Naive thymus-derived CD8-positive, alpha-beta T cell (primary cell): Measurements from ENCODE around the gene HSPB9. TPM values are rescaled to one million over a fixed set of nuclear protein-coding genes. Genes with fewer than 3 reads are reported as not detected.

ENCODE experiments used
- ATAC-seq, 2 donors: fragments of 150-1000 bp; cut with Tn5 transposase in 1 of 2; sonication (Bioruptor Pico), chemical (Tn5 transposase) in 1 of 2; 1 replicate in 1 of 2; 2 replicates in 1 of 2; pipeline ENCODE4 v1.10.0; 2021; ENCODE audit warnings: mild to moderate bottlenecking in 2 of 2, moderate library complexity in 2 of 2
- POLR2A ChIA-PET: fragments of 350-600 bp; sonication (Branson Sonifier 250); formaldehyde crosslinking; loops from one replicate; lab custom pipeline; 2021; ENCODE audit warnings: antibody characterized with exemption; lab: Charles Lee
- DNase-seq, 10 donors: peaks; one replicate each; pipeline versions ENCODE4 v3.0.0 to v3.0.0-alpha.2; 2020 to 2022
- H3K27ac Mint-ChIP-seq, 10 donors: one replicate each; pipeline ENCODE4 v1.8.0; 2020 to 2022; ENCODE audit warnings: mild to moderate bottlenecking in 10 of 10, mixed read lengths in 10 of 10, moderate library complexity in 4 of 10, inconsistent platforms in 1 of 10
- H3K27me3 Mint-ChIP-seq, 5 donors: one replicate each; pipeline ENCODE4 v1.8.0; 2021 to 2022; ENCODE audit warnings: mixed read lengths in 5 of 5
- H3K36me3 Mint-ChIP-seq, 3 donors: one replicate each; pipeline ENCODE4 v1.8.0; 2020 to 2022; ENCODE audit warnings: mixed read lengths in 3 of 3, mild to moderate bottlenecking in 2 of 3, inconsistent platforms in 1 of 3
- H3K4me1 Mint-ChIP-seq, 4 donors: one replicate each; pipeline ENCODE4 v1.8.0; 2021 to 2022; ENCODE audit warnings: mixed read lengths in 4 of 4
- H3K4me3 Mint-ChIP-seq, 10 donors: one replicate each; pipeline ENCODE4 v1.8.0; 2020 to 2022; ENCODE audit warnings: mild to moderate bottlenecking in 10 of 10, mixed read lengths in 10 of 10, moderate library complexity in 6 of 10, inconsistent platforms in 1 of 10
- H3K9me3 Mint-ChIP-seq, 9 donors: one replicate each; pipeline ENCODE4 v1.8.0; 2020 to 2022; ENCODE audit warnings: mixed read lengths in 9 of 9, mild to moderate bottlenecking in 3 of 9, inconsistent platforms in 1 of 9, moderate library complexity in 1 of 9
- polyA plus RNA-seq, 3 donors: library from polyadenylated mRNA; unstranded; fragments of 300-500 nt; fragmentation: Illumina TruSeq; gene quantifications; one replicate each; pipeline ENCODE4 v1.2.3, GENCODE V29; 2021
- total RNA-seq, 8 experiments: library from RNA in 2 of 8; stranded (reverse) in 2 of 8; gene quantifications; one replicate each; pipeline ENCODE4 v1.2.3 and lab custom pipeline; 2021 to 2026

Gene HSPB9
- total and polyA plus RNA-seq, 5 experiments from 2014 or later: not detected

- Mint-ChIP-seq H3K9me3 (no peaks in the 10 kb centered on the region), H3K36me3 (peaks cover 5 to 29% (median 12%) of the 10 kb centered on the region in 3 donors), H3K4me1 (peaks cover 25 to 62% (median 55%) of the 10 kb centered on the region in 4 donors), H3K27me3 (no peaks in the 10 kb centered on the region), H3K4me3 (peak overlapping the region in 1 of 10 donors; percentile 20), H3K27ac (peak overlapping the region in 6 of 10 donors; percentile 48 to 82 (median 72))
- DNase-seq (no peak), ATAC-seq (no peak)
- POLR2A ChIA-PET: interaction anchor here (0.6 to 8.1 kb wide), 5 partner anchors 13 to 200 kb away, joined by 3 to 83 read pairs (median 8); partner anchors contain the start of genes CNP, DNAJC7 and NKIRAS2
These were observed 8.5 kb upstream of the HSPB9 start for GRCh38 chr17:42114118-42114517.

DNA sequence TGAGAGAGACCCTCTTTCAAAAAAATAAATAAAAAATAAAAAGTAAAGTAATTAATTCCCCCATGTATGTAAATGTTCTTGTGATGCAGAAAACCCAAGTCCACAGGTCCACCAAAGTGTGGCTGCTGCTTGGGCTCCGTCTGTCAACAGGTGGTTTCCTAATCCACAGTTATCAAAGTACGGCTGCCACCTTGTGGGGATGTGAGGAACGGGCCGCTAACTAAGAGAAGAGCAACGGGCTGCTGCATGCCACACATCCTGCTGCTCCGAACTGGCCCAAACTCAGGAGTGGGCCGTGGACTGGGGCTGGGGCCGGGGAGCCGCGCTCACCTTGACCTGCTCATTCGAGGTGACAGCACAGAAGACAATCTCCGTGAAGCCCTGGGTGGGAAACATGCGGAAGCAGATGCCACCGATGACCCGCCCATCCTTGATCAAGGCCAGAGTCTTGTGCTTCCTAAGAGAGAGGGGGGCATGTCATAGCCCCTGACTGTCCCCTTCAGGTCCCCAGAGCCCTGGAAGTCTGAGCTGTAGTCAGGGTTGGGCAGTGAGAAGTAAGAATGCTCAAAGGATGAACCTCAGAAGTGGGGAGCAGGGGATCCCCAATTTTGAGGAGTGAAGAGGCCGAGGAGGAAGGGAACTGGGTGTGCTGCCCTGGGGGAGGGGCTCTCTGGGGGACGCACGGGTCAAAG, 5.8 kb upstream of the HSPB9 start:
- POLR2A ChIA-PET: interaction anchor here (2.7 kb wide), 1 partner anchor 49 kb away, joined by 8 read pairs; no protein-coding TSS in a partner anchor
- peaks cover 5 to 20% (median 6%) of the 10 kb centered on the region in 3 donors for H3K36me3 Mint-ChIP-seq
- H3K27ac Mint-ChIP-seq: peak overlapping the region in 9 of 10 donors; percentile 2 to 89 (median 63)
- no peaks in the 10 kb centered on the region for H3K27me3 Mint-ChIP-seq
- ATAC-seq (peak; percentile 34), DNase-seq (peak; percentile 67 to 92 (median 82))
- H3K4me1 Mint-ChIP-seq: peaks cover 18 to 57% (median 50%) of the 10 kb centered on the region in 4 donors
- peak overlapping the region in 2 of 10 donors; percentile 47 to 65 for H3K4me3 Mint-ChIP-seq
- H3K9me3 Mint-ChIP-seq: no peaks in the 10 kb centered on the region

- Mint-ChIP-seq H3K9me3 (no peaks in the 10 kb centered on the region), H3K4me1 (peaks cover 15 to 53% (median 45%) of the 10 kb centered on the region in 4 donors), H3K27me3 (no peaks in the 10 kb centered on the region), H3K36me3 (peaks cover 5 to 20% (median 6%) of the 10 kb centered on the region in 3 donors), H3K27ac (no peak overlapping the region), H3K4me3 (no peak overlapping the region)
- ATAC-seq: no peak
- no peak for DNase-seq
- POLR2A ChIA-PET: interaction anchor here (0.5 to 2.7 kb wide), 3 partner anchors 39 to 50 kb away, joined by 3 to 8 read pairs (median 3); no protein-coding TSS in a partner anchor
These were observed 5.0 kb upstream of the HSPB9 start for GRCh38 chr17:42117397-42118125.

DNA sequence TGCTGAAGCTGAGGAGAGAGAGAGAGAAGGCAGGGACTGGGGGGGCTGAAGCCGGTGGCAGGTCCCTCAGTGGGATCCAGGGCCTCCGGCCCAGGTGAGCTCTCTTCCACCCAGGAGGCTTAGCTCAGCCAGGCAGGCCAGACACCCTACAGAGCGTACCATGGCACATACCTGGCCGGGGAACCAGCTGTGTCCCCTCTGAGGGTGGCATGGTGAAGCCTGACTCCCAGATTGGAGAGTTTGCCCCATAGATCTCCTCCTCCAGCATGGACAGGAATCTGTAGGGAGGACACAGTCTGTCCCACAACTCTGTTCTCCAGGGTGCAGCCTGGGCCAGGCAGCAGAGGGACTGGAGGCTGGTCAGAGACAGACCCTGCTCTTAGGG, 4.5 kb upstream of the HSPB9 start:
- ATAC-seq (no peak), DNase-seq (no peak)
- Mint-ChIP-seq H3K27ac (peak overlapping the region in 1 of 10 donors; percentile 58), H3K9me3 (no peaks in the 10 kb centered on the region), H3K4me3 (peak overlapping the region in 4 of 10 donors; percentile 19 to 77 (median 72)), H3K4me1 (peaks cover 14 to 49% (median 39%) of the 10 kb centered on the region in 4 donors), H3K36me3 (peaks cover 5 to 20% (median 6%) of the 10 kb centered on the region in 3 donors), H3K27me3 (no peaks in the 10 kb centered on the region)
- POLR2A ChIA-PET: interaction anchor here (0.6 to 3.2 kb wide), 3 partner anchors 44 to 92 kb away, joined by 3 to 14 read pairs (median 8); no protein-coding TSS in a partner anchor

DNA sequence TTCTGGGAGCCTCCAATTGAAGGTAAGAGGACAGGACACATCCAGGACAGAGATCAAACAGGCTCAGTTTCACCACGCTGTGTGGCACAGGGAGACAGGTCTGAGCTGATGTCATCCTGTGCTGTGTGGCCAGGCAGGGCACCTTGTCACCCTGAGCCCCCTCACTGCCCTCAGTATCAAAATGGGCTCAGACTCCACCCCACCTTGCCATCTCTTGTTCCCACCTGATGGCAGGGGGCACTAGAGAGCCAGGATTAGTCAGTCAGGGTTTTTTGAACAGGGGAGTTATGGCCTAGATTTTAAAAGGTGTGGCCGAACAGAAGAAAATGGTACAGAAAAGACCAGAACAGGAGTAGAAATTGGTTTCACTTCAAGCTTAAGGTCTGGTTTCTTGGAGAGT, 4.1 kb upstream of the HSPB9 start:
- peak overlapping the region in 6 of 10 donors; percentile 28 to 82 (median 63) for H3K27ac Mint-ChIP-seq
- H3K4me3 Mint-ChIP-seq: peak overlapping the region in 9 of 10 donors; percentile 44 to 77 (median 70)
- peaks cover 5 to 20% (median 6%) of the 10 kb centered on the region in 3 donors for H3K36me3 Mint-ChIP-seq
- peaks cover 14 to 46% (median 38%) of the 10 kb centered on the region in 4 donors for H3K4me1 Mint-ChIP-seq
- peak in 1 of 2 donors; percentile 38 for ATAC-seq
- H3K27me3 Mint-ChIP-seq: no peaks in the 10 kb centered on the region
- POLR2A ChIA-PET: interaction anchor here (0.6 to 3.2 kb wide), 2 partner anchors 43 to 93 kb away, joined by 3 to 14 read pairs; no protein-coding TSS in a partner anchor
- peak in 6 of 10 donors; percentile 25 to 53 (median 38) for DNase-seq
- no peaks in the 10 kb centered on the region for H3K9me3 Mint-ChIP-seq

- H3K9me3 Mint-ChIP-seq: no peaks in the 10 kb centered on the region
- no peaks in the 10 kb centered on the region for H3K27me3 Mint-ChIP-seq
- H3K4me3 Mint-ChIP-seq: peak overlapping the region in 4 of 10 donors; percentile 11 to 77 (median 62)
- no peak for DNase-seq
- POLR2A ChIA-PET: interaction anchor here (0.5 to 3.7 kb wide), 7 partner anchors 8 to 165 kb away, joined by 3 to 28 read pairs (median 8); partner anchors contain the start of genes CNP, DHX58, NKIRAS2 and RAB5C
- ATAC-seq: no peak
- H3K27ac Mint-ChIP-seq: no peak overlapping the region
- peaks cover 5 to 17% (median 6%) of the 10 kb centered on the region in 3 donors for H3K36me3 Mint-ChIP-seq
- H3K4me1 Mint-ChIP-seq: peaks cover 14 to 43% (median 36%) of the 10 kb centered on the region in 4 donors
These were observed 3.3 kb upstream of the HSPB9 start for GRCh38 chr17:42119301-42119700.

GRCh38 chr17:42120161-42120769, 2.3 kb upstream of the HSPB9 start:
- Mint-ChIP-seq H3K36me3 (peaks cover 5 to 23% (median 6%) of the 10 kb centered on the region in 3 donors), H3K4me1 (peaks cover 14 to 38% (median 33%) of the 10 kb centered on the region in 4 donors), H3K9me3 (no peaks in the 10 kb centered on the region), H3K27ac (peak overlapping the region in 7 of 10 donors; percentile 4 to 85 (median 26)), H3K27me3 (no peaks in the 10 kb centered on the region), H3K4me3 (peak overlapping the region; percentile 39 to 85 (median 72))
- no peak for DNase-seq
- ATAC-seq: no peak
- POLR2A ChIA-PET: interaction anchor here (0.6 to 3.7 kb wide), 12 partner anchors 9 to 164 kb away, joined by 3 to 28 read pairs (median 8); partner anchors contain the start of genes CNP, DHX58, DNAJC7 and NKIRAS2

GRCh38 chr17:42120770-42121769, 1.5 kb upstream of the HSPB9 start, which contains the start of gene KAT2A:
Gene KAT2A, minus strand, starts transcription at chr17:42121367. Its CDS starts 63 bp downstream, at chr17:42121304.
- H3K9me3 Mint-ChIP-seq: no peaks in the 10 kb centered on the region
- peak within 1 kb of the TSS; percentile 4 to 85 (median 72) for H3K27ac Mint-ChIP-seq

GRCh38 chr17:42124256-42124655, 1.7 kb downstream of the HSPB9 start:
- ATAC-seq: no peak
- Mint-ChIP-seq H3K4me3 (no peak overlapping the region), H3K36me3 (peaks cover 0 to 47% (median 10%) of the 10 kb centered on the region in 3 donors), H3K4me1 (peaks cover 4 to 18% (median 14%) of the 10 kb centered on the region in 4 donors), H3K27ac (peak overlapping the region in 4 of 10 donors; percentile 19 to 62 (median 52)), H3K9me3 (no peaks in the 10 kb centered on the region), H3K27me3 (no peaks in the 10 kb centered on the region)
- POLR2A ChIA-PET: no interaction called here
- no peak for DNase-seq

More at GRCh38 chr17:42120770-42121769, 1.5 kb upstream of the HSPB9 start, which contains the start of gene KAT2A:
- DNase-seq (peak; percentile 56 to 83 (median 72)), ATAC-seq (peak; percentile 91 to 95)
- Mint-ChIP-seq H3K36me3 (peaks cover 5 to 28% (median 6%) of the 10 kb centered on the region in 3 donors), H3K27me3 (no peaks in the 10 kb centered on the region), H3K4me1 (peaks cover 12 to 34% (median 28%) of the 10 kb centered on the region in 4 donors), H3K4me3 (peak within 1 kb of the TSS; percentile 68 to 85 (median 76))
- POLR2A ChIA-PET: interaction anchor here (0.6 to 3.7 kb wide), 11 partner anchors 10 to 155 kb away, joined by 3 to 28 read pairs (median 8); partner anchors contain the start of genes CNP, DHX58, DNAJC7 and GHDC

DNA sequence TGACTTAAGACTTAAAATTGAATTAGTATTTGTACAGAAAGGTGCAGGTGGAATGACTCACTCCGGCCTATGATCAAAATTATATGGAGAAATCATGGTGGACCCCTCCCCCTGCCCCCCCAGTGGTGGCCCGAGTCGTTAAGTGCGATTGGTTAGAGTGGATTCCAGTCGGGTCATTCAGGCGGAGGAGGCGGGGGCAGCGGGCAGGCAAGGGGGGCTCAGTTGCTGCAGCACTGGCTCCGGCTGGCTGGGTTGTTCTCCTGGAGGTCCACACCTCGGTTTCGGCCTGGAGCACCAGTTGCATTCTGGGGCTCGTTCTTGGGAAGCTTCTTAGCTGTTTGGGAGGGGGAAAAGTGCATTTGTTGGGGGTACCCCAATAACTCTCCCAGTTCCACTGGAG, 3.0 kb downstream of the HSPB9 start:
- Mint-ChIP-seq H3K4me3 (no peak overlapping the region), H3K4me1 (peaks cover 4 to 9% (median 8%) of the 10 kb centered on the region in 4 donors), H3K36me3 (peaks cover 0 to 58% (median 10%) of the 10 kb centered on the region in 3 donors)

More for the DNA sequence above, 3.0 kb downstream of the HSPB9 start:
- POLR2A ChIA-PET: no interaction called here
- H3K9me3 Mint-ChIP-seq: no peaks in the 10 kb centered on the region
- no peak for DNase-seq
- H3K27ac Mint-ChIP-seq: peak overlapping the region in 2 of 10 donors; percentile 27 to 51
- ATAC-seq: no peak
- H3K27me3 Mint-ChIP-seq: no peaks in the 10 kb centered on the region
